CD4-positive, alpha-beta memory T cell (primary cell): ENCODE data around the gene PIGA. TPM values are rescaled to one million over a fixed set of nuclear protein-coding genes. Genes with fewer than 3 reads are reported as not detected.

Experiments used
- CTCF ChIA-PET: fragments of 350-600 bp; sonication (Branson Sonifier 250); formaldehyde crosslinking; loops from one replicate; lab custom pipeline; 2021; ENCODE audit warnings: inconsistent platforms; ENCODE audit not compliant: partially characterized antibody; lab: Charles Lee
- POLR2A ChIA-PET: fragments of 350-600 bp; sonication (Branson Sonifier 250); formaldehyde crosslinking; loops from one replicate; lab custom pipeline; 2021; ENCODE audit not compliant: partially characterized antibody; lab: Charles Lee
- DNase-seq, 5 donors: peaks; one replicate each; pipeline versions ENCODE4 v3.0.0 to v3.0.0-alpha.2; 2020 to 2022; ENCODE audit warnings: mixed read lengths in 1 of 5
- H3K27ac ChIP-seq: one replicate; pipeline ENCODE4 v1.7.0; 2013; ENCODE audit warnings: low read depth, low read length
- H3K27me3 ChIP-seq: 2 replicates; pipeline ENCODE4 v1.7.0; 2013; ENCODE audit warnings: mild to moderate bottlenecking, low read length, moderate library complexity; ENCODE audit not compliant: insufficient read depth
- H3K36me3 ChIP-seq: 2 replicates; pipeline ENCODE4 v1.7.0; 2013; ENCODE audit warnings: mild to moderate bottlenecking, low read length, moderate library complexity; ENCODE audit not compliant: insufficient read depth
- H3K4me1 ChIP-seq: 2 replicates; pipeline ENCODE4 v1.7.0; 2013; ENCODE audit warnings: mild to moderate bottlenecking, low read length, moderate library complexity; ENCODE audit not compliant: insufficient read depth
- H3K4me3 ChIP-seq, 2 donors: one replicate each; pipeline ENCODE4 v1.7.0; 2013; ENCODE audit warnings: low read length in 2 of 2, mild to moderate bottlenecking in 1 of 2
- H3K9me3 ChIP-seq, 2 donors: one replicate each; pipeline ENCODE4 v1.7.0; 2013; ENCODE audit warnings: low read length in 2 of 2, control low read depth in 1 of 2; ENCODE audit not compliant: control insufficient read depth in 1 of 2
- H3K27ac Mint-ChIP-seq, 7 donors: one replicate each; pipeline ENCODE4 v1.8.0; 2020 to 2021; ENCODE audit warnings: mixed read lengths in 7 of 7, mild to moderate bottlenecking in 6 of 7, inconsistent platforms in 3 of 7, moderate library complexity in 3 of 7
- H3K27me3 Mint-ChIP-seq, 2 donors: one replicate each; pipeline ENCODE4 v1.8.0; 2020 to 2021; ENCODE audit warnings: mixed read lengths in 2 of 2
- H3K36me3 Mint-ChIP-seq, 2 donors: one replicate each; pipeline ENCODE4 v1.8.0; 2020 to 2021; ENCODE audit warnings: mixed read lengths in 2 of 2, inconsistent platforms in 1 of 2, mild to moderate bottlenecking in 1 of 2
- H3K4me1 Mint-ChIP-seq, 4 donors: one replicate each; pipeline ENCODE4 v1.8.0; 2020 to 2021; ENCODE audit warnings: mixed read lengths in 4 of 4, mild to moderate bottlenecking in 1 of 4
- H3K4me3 Mint-ChIP-seq, 8 donors: one replicate each; pipeline ENCODE4 v1.8.0; 2020 to 2021; ENCODE audit warnings: mixed read lengths in 8 of 8, mild to moderate bottlenecking in 7 of 8, moderate library complexity in 6 of 8, inconsistent platforms in 3 of 8
- H3K9me3 Mint-ChIP-seq, 8 donors: one replicate each; pipeline ENCODE4 v1.8.0; 2020 to 2021; ENCODE audit warnings: mixed read lengths in 8 of 8, mild to moderate bottlenecking in 5 of 8, inconsistent platforms in 3 of 8, moderate library complexity in 1 of 8
- intact Hi-C: fragments of 100-400 bp; cut with micrococcal nuclease; formaldehyde crosslinking; loops from one replicate; pipeline ENCODE4 v1.15.1; 2023
- polyA plus RNA-seq, 2 donors: library from polyadenylated mRNA; unstranded; fragments of 300-500 nt; fragmentation: Illumina TruSeq; gene quantifications; one replicate each; pipeline ENCODE4 v1.2.3, GENCODE V29; 2021
- total RNA-seq, 2 experiments: library from RNA; stranded (reverse); gene quantifications; one replicate each; pipeline ENCODE4 v1.2.3, GENCODE V29; 2021

Gene PIGA, protein sequence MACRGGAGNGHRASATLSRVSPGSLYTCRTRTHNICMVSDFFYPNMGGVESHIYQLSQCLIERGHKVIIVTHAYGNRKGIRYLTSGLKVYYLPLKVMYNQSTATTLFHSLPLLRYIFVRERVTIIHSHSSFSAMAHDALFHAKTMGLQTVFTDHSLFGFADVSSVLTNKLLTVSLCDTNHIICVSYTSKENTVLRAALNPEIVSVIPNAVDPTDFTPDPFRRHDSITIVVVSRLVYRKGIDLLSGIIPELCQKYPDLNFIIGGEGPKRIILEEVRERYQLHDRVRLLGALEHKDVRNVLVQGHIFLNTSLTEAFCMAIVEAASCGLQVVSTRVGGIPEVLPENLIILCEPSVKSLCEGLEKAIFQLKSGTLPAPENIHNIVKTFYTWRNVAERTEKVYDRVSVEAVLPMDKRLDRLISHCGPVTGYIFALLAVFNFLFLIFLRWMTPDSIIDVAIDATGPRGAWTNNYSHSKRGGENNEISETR
- total RNA-seq (10 to 100 TPM; 27.8 to 32.3 TPM), polyA plus RNA-seq (1 to 10 TPM; 6.4 to 8.2 TPM)

DNA sequence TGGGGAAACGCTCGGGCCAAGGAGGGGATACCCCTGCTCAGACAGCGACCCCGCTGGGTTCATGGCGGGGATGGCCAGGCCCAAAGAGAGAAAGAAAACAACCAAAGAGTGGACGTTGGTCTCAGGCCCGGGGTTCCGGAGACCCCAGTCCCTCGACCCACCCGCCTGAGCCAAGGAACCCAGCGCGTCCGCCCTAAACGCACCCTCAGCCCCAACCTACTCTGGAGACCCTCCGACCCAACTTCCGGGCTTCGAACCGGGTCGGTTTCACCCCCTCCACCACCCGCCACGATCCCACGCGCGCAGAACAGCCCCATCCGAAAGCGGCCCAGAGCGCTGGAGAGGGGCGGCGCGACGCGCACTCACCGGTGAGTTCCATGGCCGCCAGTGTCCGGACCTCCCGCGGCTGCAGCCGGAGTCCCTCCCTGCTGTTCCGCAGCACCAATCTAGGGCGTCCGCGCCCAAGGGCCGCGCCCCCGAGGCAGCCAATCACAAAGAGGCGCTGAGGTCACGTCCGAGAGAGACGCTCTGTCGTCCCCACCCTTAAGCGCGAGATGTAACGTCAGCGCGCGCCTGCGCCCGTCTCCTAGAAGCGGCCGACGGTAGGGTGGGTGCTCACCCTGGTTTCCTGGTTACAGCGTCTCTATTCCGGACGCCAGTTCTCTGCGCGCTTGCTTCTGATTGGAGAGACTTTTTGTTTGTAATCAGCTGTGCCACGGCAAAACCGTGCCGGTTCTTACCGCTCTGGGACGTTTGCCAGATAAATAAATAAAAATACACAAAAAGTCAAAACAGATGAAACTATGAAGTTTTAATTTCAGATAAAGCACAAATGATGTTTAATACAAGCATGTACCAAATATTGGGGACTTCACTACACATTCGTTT is at the start of gene PIGA:
TSS of gene PIGA (minus strand) at position 389 of the 888 bp plus-strand sequence. CDS start 3,593 bp downstream, outside the sequence.
- POLR2A ChIA-PET: interaction anchor here (1.0 kb wide), 1 partner anchor 403 kb away, joined by 3 read pairs; no protein-coding TSS in a partner anchor

DNA sequence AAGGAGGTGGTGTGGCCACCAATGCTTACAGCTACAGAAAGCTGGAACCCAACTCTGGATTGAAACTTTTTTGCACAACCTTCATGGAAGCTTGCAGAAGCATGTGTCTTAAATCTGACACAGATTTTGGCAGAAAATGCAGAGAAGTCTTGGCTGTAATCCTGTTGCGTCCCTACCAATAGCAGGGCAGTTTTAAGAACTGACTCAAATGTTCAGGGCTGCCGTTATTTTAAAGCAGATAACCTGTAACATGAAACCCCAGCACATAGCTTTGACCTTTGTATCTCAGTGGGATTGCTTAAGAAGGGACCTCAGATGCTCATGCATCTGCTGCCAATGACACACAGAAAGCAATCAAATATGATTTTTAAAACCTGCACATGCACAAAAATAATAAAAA is 49.0 kb upstream of the PIGA start, which contains the start of gene VEGFD:
TSS of gene VEGFD (minus strand) at position 110 of the 400 bp plus-strand sequence. CDS start 467 bp downstream, outside the sequence.
- H3K4me1 ChIP-seq: no peaks in the 10 kb centered on the region
- peaks cover 1 to 2% of the 10 kb centered on the region in 2 donors for H3K27me3 Mint-ChIP-seq
- no peak within 1 kb of the TSS for H3K4me3 ChIP-seq
- H3K4me1 Mint-ChIP-seq: no peaks in the 10 kb centered on the region
- peaks cover 0 to 2% (median 0%) of the 10 kb centered on the region in 8 donors for H3K9me3 Mint-ChIP-seq
- H3K27me3 ChIP-seq: no peaks in the 10 kb centered on the region
- ChIA-PET POLR2A (no interaction called here), CTCF (no interaction called here)
- H3K4me3 Mint-ChIP-seq: no peak within 1 kb of the TSS
- H3K9me3 ChIP-seq: no peaks in the 10 kb centered on the region
- H3K36me3 Mint-ChIP-seq: no peaks in the 10 kb centered on the region
- intact Hi-C loops: no loop called here
- DNase-seq: no peak
- no peak within 1 kb of the TSS for H3K27ac Mint-ChIP-seq
- no peaks in the 10 kb centered on the region for H3K36me3 ChIP-seq
- H3K27ac ChIP-seq: no peak within 1 kb of the TSS

More for the DNA sequence above, at the start of gene PIGA:
- H3K36me3 ChIP-seq: peaks cover 8% of the 10 kb centered on the region
- CTCF ChIA-PET: interaction anchor here (1.0 kb wide), 1 partner anchor 12 kb away, joined by 4 read pairs; no protein-coding TSS in a partner anchor
- peak within 1 kb of the TSS; percentile 73 to 84 for H3K4me3 ChIP-seq
- peak; percentile 87 to 97 (median 93) for DNase-seq
- Mint-ChIP-seq H3K27ac (peak within 1 kb of the TSS; percentile 95 to 97 (median 96)), H3K27me3 (peaks cover 4 to 6% of the 10 kb centered on the region in 2 donors), H3K4me3 (peak within 1 kb of the TSS; percentile 90 to 96 (median 91)), H3K4me1 (peaks cover 4 to 28% (median 8%) of the 10 kb centered on the region in 4 donors), H3K36me3 (peaks cover 0 to 26% of the 10 kb centered on the region in 2 donors), H3K9me3 (no peaks in the 10 kb centered on the region)
- peak within 1 kb of the TSS; percentile 89 for H3K27ac ChIP-seq
- no peaks in the 10 kb centered on the region for H3K9me3 ChIP-seq
- peaks cover 5% of the 10 kb centered on the region for H3K27me3 ChIP-seq
- intact Hi-C loops: loop anchor here (1.0 to 5.0 kb wide), 5 partner anchors 462 to 1451 kb away; partner anchors contain the start of genes AP1S2, FANCB, MOSPD2 and TXLNG
- peaks cover 20% of the 10 kb centered on the region for H3K4me1 ChIP-seq

DNA sequence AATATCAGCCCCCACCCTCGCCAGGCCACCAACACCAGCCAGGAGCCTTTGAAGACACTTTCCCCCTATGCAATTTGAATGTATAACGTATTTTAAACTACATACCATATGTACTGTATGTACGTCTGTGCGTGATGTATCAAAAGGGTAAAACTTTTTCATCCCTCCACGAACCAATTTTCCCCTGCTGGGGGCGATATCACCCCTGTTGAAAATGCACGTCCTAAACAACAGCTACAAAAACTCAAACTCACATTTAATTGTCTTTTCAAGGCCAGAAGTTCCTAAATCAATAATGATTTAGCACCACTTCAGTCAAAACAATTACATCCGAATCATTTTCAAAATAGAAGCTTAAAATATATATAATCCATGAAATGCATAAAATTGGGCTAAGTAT is 47.5 kb upstream of the PIGA start:
- Mint-ChIP-seq H3K36me3 (no peaks in the 10 kb centered on the region), H3K27me3 (peaks cover 1 to 2% of the 10 kb centered on the region in 2 donors), H3K9me3 (peaks cover 0 to 2% (median 0%) of the 10 kb centered on the region in 8 donors), H3K27ac (no peak overlapping the region), H3K4me3 (no peak overlapping the region), H3K4me1 (no peaks in the 10 kb centered on the region)
- POLR2A ChIA-PET: no interaction called here
- no peaks in the 10 kb centered on the region for H3K9me3 ChIP-seq
- no peak for DNase-seq
- H3K4me1 ChIP-seq: no peaks in the 10 kb centered on the region
- H3K36me3 ChIP-seq: no peaks in the 10 kb centered on the region
- no peak overlapping the region for H3K27ac ChIP-seq
- no peak overlapping the region for H3K4me3 ChIP-seq
- CTCF ChIA-PET: no interaction called here
- H3K27me3 ChIP-seq: no peaks in the 10 kb centered on the region
- intact Hi-C loops: no loop called here

DNA sequence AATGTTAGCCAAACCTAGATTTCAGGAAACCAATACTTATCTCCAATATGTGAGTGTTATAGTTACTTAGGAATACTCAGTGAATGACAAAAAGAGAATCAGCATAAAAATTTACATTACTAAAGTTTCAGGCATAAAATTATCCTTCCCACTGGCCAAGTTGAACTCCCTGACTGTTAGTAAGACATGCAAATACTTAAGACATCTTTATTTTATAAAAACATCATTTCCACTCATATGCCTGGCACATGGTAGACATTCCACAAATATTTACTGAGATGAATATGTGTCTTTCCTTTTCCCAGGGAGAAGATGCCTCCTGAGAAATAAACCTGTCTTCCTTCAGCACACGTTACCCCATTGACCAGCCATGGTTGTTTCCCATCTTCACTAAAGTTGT is 41.6 kb upstream of the PIGA start:
- no peaks in the 10 kb centered on the region for H3K9me3 ChIP-seq
- Mint-ChIP-seq H3K27ac (no peak overlapping the region), H3K36me3 (no peaks in the 10 kb centered on the region), H3K4me3 (no peak overlapping the region), H3K4me1 (no peaks in the 10 kb centered on the region), H3K27me3 (peaks cover 0 to 2% of the 10 kb centered on the region in 2 donors), H3K9me3 (peaks cover 0 to 3% (median 0%) of the 10 kb centered on the region in 8 donors)
- no peak for DNase-seq
- no peaks in the 10 kb centered on the region for H3K36me3 ChIP-seq
- H3K4me1 ChIP-seq: no peaks in the 10 kb centered on the region
- H3K27ac ChIP-seq: no peak overlapping the region
- ChIA-PET POLR2A (no interaction called here), CTCF (no interaction called here)
- no peak overlapping the region for H3K4me3 ChIP-seq
- H3K27me3 ChIP-seq: no peaks in the 10 kb centered on the region
- intact Hi-C loops: no loop called here

DNA sequence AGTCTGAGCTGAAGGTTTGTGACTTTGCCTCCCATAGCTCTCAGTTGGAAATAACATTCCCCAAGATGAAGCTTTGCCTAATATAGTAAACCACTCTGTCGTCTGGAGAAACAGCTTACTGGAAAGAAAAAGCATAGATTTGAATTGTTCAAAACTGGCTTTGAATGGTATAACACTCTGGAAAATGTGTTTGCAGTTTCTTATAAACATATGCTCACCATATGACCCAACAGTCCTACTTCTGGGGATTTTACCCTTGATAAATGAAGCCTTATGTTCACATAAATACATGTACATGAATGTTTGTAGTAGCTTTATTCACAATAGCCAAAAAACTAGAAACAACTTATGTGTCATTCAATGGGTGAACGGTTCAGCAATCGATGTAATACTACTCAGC is 38.7 kb upstream of the PIGA start:
- Histone ChIP-seq H3K36me3 (no peaks in the 10 kb centered on the region), H3K4me3 (no peak overlapping the region), H3K27me3 (no peaks in the 10 kb centered on the region), H3K4me1 (no peaks in the 10 kb centered on the region), H3K9me3 (no peaks in the 10 kb centered on the region), H3K27ac (no peak overlapping the region)
- intact Hi-C loops: no loop called here
- H3K4me3 Mint-ChIP-seq: no peak overlapping the region
- CTCF ChIA-PET: no interaction called here
- no peak overlapping the region for H3K27ac Mint-ChIP-seq
- DNase-seq: no peak
- no peaks in the 10 kb centered on the region for H3K36me3 Mint-ChIP-seq
- H3K9me3 Mint-ChIP-seq: peaks cover 0 to 3% (median 0%) of the 10 kb centered on the region in 8 donors
- POLR2A ChIA-PET: no interaction called here
- no peaks in the 10 kb centered on the region for H3K4me1 Mint-ChIP-seq
- H3K27me3 Mint-ChIP-seq: peaks cover 3 to 4% of the 10 kb centered on the region in 2 donors

DNA sequence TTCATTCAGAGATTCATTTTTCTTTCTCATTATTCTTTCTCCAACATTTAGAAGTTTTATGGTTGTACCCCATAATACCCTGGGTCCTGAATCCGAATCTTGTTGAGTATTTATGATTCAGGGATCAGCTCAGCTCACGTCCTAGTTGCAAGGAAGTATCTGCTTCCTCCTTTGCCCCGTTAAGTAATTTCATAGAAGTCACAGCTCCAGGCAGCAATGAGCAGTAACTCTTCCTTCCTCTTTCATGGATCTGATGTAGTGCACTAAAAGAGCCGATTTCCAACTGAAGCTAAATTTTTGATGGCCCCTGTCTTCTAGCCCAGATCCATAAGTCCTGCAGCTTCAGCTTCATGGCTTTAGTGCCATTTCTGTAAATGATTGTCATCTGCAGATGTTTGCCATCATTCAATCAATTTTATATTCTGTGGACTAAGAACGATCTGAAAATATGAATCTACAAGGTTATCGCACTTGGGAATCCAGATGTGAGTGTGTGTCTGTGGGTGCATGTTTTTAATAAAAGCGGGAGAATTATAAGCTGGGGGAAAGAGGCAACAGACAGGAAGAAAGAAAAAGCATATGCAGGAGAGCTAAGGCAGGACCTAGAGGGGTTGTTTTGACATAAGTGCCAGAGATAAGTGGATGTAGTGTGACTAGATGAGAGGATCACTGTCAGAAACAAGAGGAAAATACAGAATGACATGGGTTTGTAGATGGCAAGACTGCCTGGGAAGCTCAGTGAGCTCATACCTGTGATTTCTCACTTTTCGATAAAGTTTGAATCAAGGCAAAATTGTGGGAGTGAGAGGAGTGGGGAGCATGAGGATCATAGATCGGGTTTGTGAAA is 31.4 kb upstream of the PIGA start:
- Histone ChIP-seq H3K4me3 (no peak overlapping the region), H3K27ac (no peak overlapping the region), H3K9me3 (no peaks in the 10 kb centered on the region), H3K27me3 (no peaks in the 10 kb centered on the region), H3K36me3 (no peaks in the 10 kb centered on the region), H3K4me1 (no peaks in the 10 kb centered on the region)
- H3K27ac Mint-ChIP-seq: no peak overlapping the region
- CTCF ChIA-PET: interaction anchor here (1.1 kb wide), 1 partner anchor 9 kb away, joined by 3 read pairs; no protein-coding TSS in a partner anchor
- no peak overlapping the region for H3K4me3 Mint-ChIP-seq
- POLR2A ChIA-PET: no interaction called here
- no peaks in the 10 kb centered on the region for H3K4me1 Mint-ChIP-seq
- H3K27me3 Mint-ChIP-seq: peaks cover 11 to 18% of the 10 kb centered on the region in 2 donors
- no peaks in the 10 kb centered on the region for H3K36me3 Mint-ChIP-seq
- DNase-seq: no peak
- no peaks in the 10 kb centered on the region for H3K9me3 Mint-ChIP-seq
- intact Hi-C loops: no loop called here
